Measurements from ENCODE around the gene GTPBP3. TPM values are rescaled to one million over a fixed set of nuclear protein-coding genes. Genes with fewer than 3 reads are reported as not detected.

Gene GTPBP3
- total and polyA plus RNA-seq, 9 of the 15 experiments (the other 6 are each of a cell fraction or from before 2014, with no cell fraction given), result 4.9 to 124 (median 22.6) TPM

DNA sequence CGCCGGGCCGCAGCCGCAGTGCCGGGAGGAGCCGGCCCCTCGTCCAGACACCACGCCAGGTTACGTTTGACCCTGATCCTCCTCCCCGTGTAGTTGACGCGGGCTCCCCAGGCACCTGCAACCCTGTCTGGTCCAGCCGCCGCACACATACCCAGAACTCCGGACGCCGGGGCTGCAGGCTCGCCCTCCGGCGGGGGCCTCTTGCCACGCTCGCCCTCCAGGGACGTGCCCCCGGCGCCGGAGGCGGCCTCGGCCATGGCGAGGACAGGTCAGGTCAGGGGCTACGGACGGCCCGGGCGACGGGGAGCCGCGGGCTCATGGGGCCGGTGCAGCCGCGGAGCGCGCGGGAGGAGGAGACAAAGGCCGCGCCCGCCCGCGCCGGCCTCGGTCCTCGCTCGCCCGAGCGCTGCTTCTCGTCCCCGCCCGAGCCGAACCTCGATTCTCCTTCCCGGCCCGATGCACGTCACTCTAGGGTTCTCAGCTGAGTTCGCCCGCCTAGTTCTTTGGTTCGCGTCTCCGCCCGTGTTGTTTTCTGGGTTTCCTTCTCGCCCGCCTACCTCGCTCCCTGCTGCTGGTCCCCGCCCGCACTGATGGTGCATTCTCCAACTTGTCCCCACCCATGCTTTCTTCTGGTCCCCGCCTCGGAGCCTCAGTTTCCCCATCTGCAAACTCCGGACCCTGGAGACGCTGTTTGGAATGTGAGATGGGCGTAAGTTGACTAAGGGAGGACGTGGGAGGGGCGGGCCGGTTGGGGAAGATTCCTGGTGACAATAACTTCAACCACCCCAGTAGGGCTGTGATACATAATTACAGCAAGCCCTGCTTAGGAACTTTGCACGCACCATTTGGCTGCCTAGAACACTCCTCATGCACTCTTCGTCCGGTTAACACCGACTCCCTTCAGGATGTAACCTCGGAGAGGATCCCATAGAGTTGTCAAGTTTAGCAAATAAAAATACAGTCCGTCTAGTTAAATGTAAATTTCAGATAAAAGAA is 2.6 kb upstream of the GTPBP3 start, which contains the start of gene ANO8 (continued):
- TF ChIP-seq, protein P1, sequence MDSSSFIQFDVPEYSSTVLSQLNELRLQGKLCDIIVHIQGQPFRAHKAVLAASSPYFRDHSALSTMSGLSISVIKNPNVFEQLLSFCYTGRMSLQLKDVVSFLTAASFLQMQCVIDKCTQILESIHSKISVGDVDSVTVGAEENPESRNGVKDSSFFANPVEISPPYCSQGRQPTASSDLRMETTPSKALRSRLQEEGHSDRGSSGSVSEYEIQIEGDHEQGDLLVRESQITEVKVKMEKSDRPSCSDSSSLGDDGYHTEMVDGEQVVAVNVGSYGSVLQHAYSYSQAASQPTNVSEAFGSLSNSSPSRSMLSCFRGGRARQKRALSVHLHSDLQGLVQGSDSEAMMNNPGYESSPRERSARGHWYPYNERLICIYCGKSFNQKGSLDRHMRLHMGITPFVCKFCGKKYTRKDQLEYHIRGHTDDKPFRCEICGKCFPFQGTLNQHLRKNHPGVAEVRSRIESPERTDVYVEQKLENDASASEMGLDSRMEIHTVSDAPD (CRISPR knock-in tag; IDR thresholded peaks at IDR 0.05), result no peak
- TF ChIP-seq BDP1 (IDR thresholded peaks at IDR 0.05; ENCODE audit: insufficient read depth, insufficient read length) (no peak), ZNF780A (CRISPR knock-in tag; IDR thresholded peaks at IDR 0.05) (no peak), TCF3 (CRISPR knock-in tag; IDR thresholded peaks at IDR 0.05) (peak; percentile 29), CHCHD3 (CRISPR knock-in tag; IDR thresholded peaks at IDR 0.05) (no peak), ZNF184 (CRISPR knock-in tag; IDR thresholded peaks at IDR 0.05) (no peak), ZFP30 (CRISPR knock-in tag; IDR thresholded peaks at IDR 0.05; ENCODE audit: borderline replicate concordance) (no peak), ZNF232 (CRISPR knock-in tag; IDR thresholded peaks at IDR 0.05) (no peak), XRCC3 (IDR thresholded peaks at IDR 0.05) (no peak), MCM7 (IDR thresholded peaks at IDR 0.05) (no peak), MCM3 (IDR thresholded peaks at IDR 0.05) (no peak), POLR3A (IDR thresholded peaks at IDR 0.05; ENCODE audit: borderline replicate concordance, extremely low read depth, insufficient read depth, insufficient read length) (no peak), NCOA2 (IDR thresholded peaks at IDR 0.05; ENCODE audit: partially characterized antibody in 2 of 2) (no peak)
- TF ChIP-seq, protein P2, sequence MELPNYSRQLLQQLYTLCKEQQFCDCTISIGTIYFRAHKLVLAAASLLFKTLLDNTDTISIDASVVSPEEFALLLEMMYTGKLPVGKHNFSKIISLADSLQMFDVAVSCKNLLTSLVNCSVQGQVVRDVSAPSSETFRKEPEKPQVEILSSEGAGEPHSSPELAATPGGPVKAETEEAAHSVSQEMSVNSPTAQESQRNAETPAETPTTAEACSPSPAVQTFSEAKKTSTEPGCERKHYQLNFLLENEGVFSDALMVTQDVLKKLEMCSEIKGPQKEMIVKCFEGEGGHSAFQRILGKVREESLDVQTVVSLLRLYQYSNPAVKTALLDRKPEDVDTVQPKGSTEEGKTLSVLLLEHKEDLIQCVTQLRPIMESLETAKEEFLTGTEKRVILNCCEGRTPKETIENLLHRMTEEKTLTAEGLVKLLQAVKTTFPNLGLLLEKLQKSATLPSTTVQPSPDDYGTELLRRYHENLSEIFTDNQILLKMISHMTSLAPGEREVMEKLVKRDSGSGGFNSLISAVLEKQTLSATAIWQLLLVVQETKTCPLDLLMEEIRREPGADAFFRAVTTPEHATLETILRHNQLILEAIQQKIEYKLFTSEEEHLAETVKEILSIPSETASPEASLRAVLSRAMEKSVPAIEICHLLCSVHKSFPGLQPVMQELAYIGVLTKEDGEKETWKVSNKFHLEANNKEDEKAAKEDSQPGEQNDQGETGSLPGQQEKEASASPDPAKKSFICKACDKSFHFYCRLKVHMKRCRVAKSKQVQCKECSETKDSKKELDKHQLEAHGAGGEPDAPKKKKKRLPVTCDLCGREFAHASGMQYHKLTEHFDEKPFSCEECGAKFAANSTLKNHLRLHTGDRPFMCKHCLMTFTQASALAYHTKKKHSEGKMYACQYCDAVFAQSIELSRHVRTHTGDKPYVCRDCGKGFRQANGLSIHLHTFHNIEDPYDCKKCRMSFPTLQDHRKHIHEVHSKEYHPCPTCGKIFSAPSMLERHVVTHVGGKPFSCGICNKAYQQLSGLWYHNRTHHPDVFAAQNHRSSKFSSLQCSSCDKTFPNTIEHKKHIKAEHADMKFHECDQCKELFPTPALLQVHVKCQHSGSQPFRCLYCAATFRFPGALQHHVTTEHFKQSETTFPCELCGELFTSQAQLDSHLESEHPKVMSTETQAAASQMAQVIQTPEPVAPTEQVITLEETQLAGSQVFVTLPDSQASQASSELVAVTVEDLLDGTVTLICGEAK (IDR thresholded peaks at IDR 0.05), result peak; percentile 64
- TF ChIP-seq, protein P2 (CRISPR knock-in tag; IDR thresholded peaks at IDR 0.05), result no peak
- TF ChIP-seq, protein P3, sequence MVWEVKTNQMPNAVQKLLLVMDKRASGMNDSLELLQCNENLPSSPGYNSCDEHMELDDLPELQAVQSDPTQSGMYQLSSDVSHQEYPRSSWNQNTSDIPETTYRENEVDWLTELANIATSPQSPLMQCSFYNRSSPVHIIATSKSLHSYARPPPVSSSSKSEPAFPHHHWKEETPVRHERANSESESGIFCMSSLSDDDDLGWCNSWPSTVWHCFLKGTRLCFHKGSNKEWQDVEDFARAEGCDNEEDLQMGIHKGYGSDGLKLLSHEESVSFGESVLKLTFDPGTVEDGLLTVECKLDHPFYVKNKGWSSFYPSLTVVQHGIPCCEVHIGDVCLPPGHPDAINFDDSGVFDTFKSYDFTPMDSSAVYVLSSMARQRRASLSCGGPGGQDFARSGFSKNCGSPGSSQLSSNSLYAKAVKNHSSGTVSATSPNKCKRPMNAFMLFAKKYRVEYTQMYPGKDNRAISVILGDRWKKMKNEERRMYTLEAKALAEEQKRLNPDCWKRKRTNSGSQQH (CRISPR knock-in tag; IDR thresholded peaks at IDR 0.05), result no peak
